H1 (cell line): ENCODE results near the gene NEU4. TPM values are rescaled to one million over a fixed set of nuclear protein-coding genes. Genes with fewer than 3 reads are reported as not detected.

Experiments used
- CTCF ChIA-PET: fragments of 300-600 bp; sonication (Branson Sonifier 250); formaldehyde crosslinking; loops from one replicate; lab custom pipeline; 2021; ENCODE audit not compliant: partially characterized antibody; lab: Charles Lee
- POLR2A ChIA-PET: fragments of 300-600 bp; sonication (Branson Sonifier 250); formaldehyde crosslinking; loops from one replicate; lab custom pipeline; 2021; ENCODE audit warnings: inconsistent platforms; ENCODE audit not compliant: partially characterized antibody; lab: Charles Lee
- DNase-seq, 2 experiments: peaks; one replicate each; pipeline versions ENCODE4 v3.0.0 to v3.0.0-alpha.2; 2010 to 2022; ENCODE audit warnings: low spot score in 2 of 2, low read depth in 1 of 2, mixed read lengths in 1 of 2
- FAIRE-seq: peaks from 2 replicates; lab custom pipeline; 2011; peaks lifted over from hg19 to GRCh38; lab: Jason Lieb, UNC
- H2AFZ ChIP-seq: 2 replicates; pipeline ENCODE4 v1.8.1; 2012; ENCODE audit warnings: low read length, inconsistent platforms
- H2AK5ac ChIP-seq: 2 replicates; pipeline ENCODE4 v1.6.1; 2013; ENCODE audit warnings: low read depth, low read length
- H2BK120ac ChIP-seq: replicated peaks from 2 replicates; pipeline ENCODE3; 2013; ENCODE audit warnings: low read depth, low read length, inconsistent platforms
- H2BK12ac ChIP-seq: 2 replicates; pipeline ENCODE4 v1.6.1; 2013; ENCODE audit warnings: low read depth, low read length
- H2BK15ac ChIP-seq: 2 replicates; pipeline ENCODE4 v1.6.1; 2013; ENCODE audit warnings: low read length
- H2BK20ac ChIP-seq: 2 replicates; pipeline ENCODE4 v1.6.1; 2013; ENCODE audit warnings: low read length
- H2BK5ac ChIP-seq: 2 replicates; pipeline ENCODE4 v1.6.1; 2013; ENCODE audit warnings: low read depth, low read length
- H3K14ac ChIP-seq: 2 replicates; pipeline ENCODE4 v1.6.1; 2013; ENCODE audit warnings: inconsistent platforms; ENCODE audit not compliant: insufficient read length
- H3K18ac ChIP-seq: 2 replicates; pipeline ENCODE4 v1.6.1; 2013; ENCODE audit warnings: low read length; ENCODE audit errors: extremely low read depth
- H3K23ac ChIP-seq: 2 replicates; pipeline ENCODE4 v1.6.1; 2013; ENCODE audit warnings: inconsistent platforms; ENCODE audit not compliant: insufficient read length
- H3K23me2 ChIP-seq: 2 replicates; pipeline ENCODE4 v1.6.1; 2013; ENCODE audit warnings: low read depth, low read length
- H3K27ac ChIP-seq: 2 replicates; pipeline ENCODE4 v1.6.1; 2011; ENCODE audit warnings: low read depth, low read length, inconsistent platforms
- H3K27me3 ChIP-seq, 4 experiments: replicated peaks in 1 of 4; 1 replicate in 1 of 4; 2 replicates in 3 of 4; pipeline versions ENCODE4 v1.6.1 to v1.8.1; 2011 to 2013; ENCODE audit warnings: low read length in 3 of 4, mild to moderate bottlenecking in 3 of 4, inconsistent platforms in 2 of 4, mixed read lengths in 2 of 4, moderate library complexity in 1 of 4; ENCODE audit not compliant: control insufficient read depth in 3 of 4, insufficient read depth in 3 of 4; ENCODE audit errors: extremely low read depth in 1 of 4
- H3K36me3 ChIP-seq, 4 experiments: 2 replicates each; pipeline versions ENCODE4 v1.6.1 to v1.8.1; 2011 to 2013; ENCODE audit warnings: mild to moderate bottlenecking in 4 of 4, low read length in 3 of 4, moderate library complexity in 2 of 4, control low read depth in 1 of 4, inconsistent platforms in 1 of 4; ENCODE audit not compliant: insufficient read depth in 4 of 4, control insufficient read depth in 2 of 4
- H3K4ac ChIP-seq: replicated peaks from 2 replicates; pipeline ENCODE3; 2013; ENCODE audit warnings: low read length, low read depth, mixed read lengths, inconsistent platforms; ENCODE audit not compliant: insufficient read length
- H3K4me1 ChIP-seq, 4 experiments: replicated peaks in 1 of 4; 1 replicate in 1 of 4; 2 replicates in 3 of 4; pipeline versions ENCODE4 v1.6.1 to v1.8.1; 2011 to 2013; ENCODE audit warnings: low read length in 3 of 4, inconsistent platforms in 2 of 4, mixed read lengths in 1 of 4; ENCODE audit not compliant: insufficient read depth in 4 of 4, control insufficient read depth in 3 of 4
- H3K4me2 ChIP-seq, 2 experiments: 2 replicates each; pipeline versions ENCODE4 v1.6.1 to v1.8.1; 2011 to 2013; ENCODE audit warnings: low read depth in 2 of 2, low read length in 2 of 2, control low read depth in 1 of 2, inconsistent platforms in 1 of 2, mild to moderate bottlenecking in 1 of 2; ENCODE audit not compliant: insufficient read depth in 1 of 2
- H3K4me3 ChIP-seq, 4 experiments: fragments of 200-600, 300-600 bp in 1 of 4; sonication (generic), shearing (Covaris generic), sonication (Bioruptor Twin) in 1 of 4; 2 replicates each; pipeline versions ENCODE4 v1.5.1 to v1.8.1; 2011 to 2016; ENCODE audit warnings: low read length in 4 of 4, low read depth in 3 of 4, control low read depth in 2 of 4, inconsistent platforms in 2 of 4, mild to moderate bottlenecking in 2 of 4, mixed read lengths in 1 of 4, moderate library complexity in 1 of 4; ENCODE audit not compliant: insufficient read depth in 2 of 4; ENCODE audit errors: extremely low read depth in 1 of 4
- H3K56ac ChIP-seq: replicated peaks from 2 replicates; pipeline ENCODE3; 2013; ENCODE audit warnings: low read depth, mild to moderate bottlenecking, mixed read lengths, low read length, inconsistent platforms; ENCODE audit not compliant: insufficient read length
- H3K79me1 ChIP-seq: 2 replicates; pipeline ENCODE4 v1.6.1; 2013; ENCODE audit warnings: low read depth, low read length, control low read depth
- H3K79me2 ChIP-seq, 2 experiments: 2 replicates each; pipeline versions ENCODE4 v1.6.1 to v1.8.1; 2012 to 2013; ENCODE audit warnings: low read length in 2 of 2, mild to moderate bottlenecking in 2 of 2, inconsistent platforms in 1 of 2; ENCODE audit not compliant: insufficient read depth in 2 of 2, control insufficient read depth in 1 of 2
- H3K9ac ChIP-seq, 4 experiments: replicated peaks in 1 of 4; 1 replicate in 1 of 4; 2 replicates in 3 of 4; pipeline versions ENCODE4 v1.6.1 to v1.8.1; 2011 to 2013; ENCODE audit warnings: low read depth in 3 of 4, low read length in 3 of 4, control low read depth in 2 of 4, mild to moderate bottlenecking in 2 of 4, moderate library complexity in 2 of 4, inconsistent platforms in 1 of 4; ENCODE audit errors: extremely low read depth in 1 of 4
- H3K9me3 ChIP-seq, 2 experiments: 2 replicates each; pipeline versions ENCODE4 v1.6.1 to v1.8.1; 2012 to 2013; ENCODE audit warnings: mild to moderate bottlenecking in 2 of 2, moderate library complexity in 2 of 2, control low read depth in 1 of 2, inconsistent platforms in 1 of 2, low read depth in 1 of 2, low read length in 1 of 2, mixed read lengths in 1 of 2; ENCODE audit not compliant: insufficient read depth in 2 of 2
- H4K20me1 ChIP-seq, 2 experiments: replicated peaks in 1 of 2; 2 replicates each; pipeline versions ENCODE3 to v1.8.1; 2011 to 2013; ENCODE audit warnings: inconsistent platforms in 2 of 2, low read length in 2 of 2, mild to moderate bottlenecking in 1 of 2; ENCODE audit not compliant: insufficient read depth in 2 of 2, control insufficient read depth in 1 of 2
- H4K5ac ChIP-seq: 2 replicates; pipeline ENCODE4 v1.6.1; 2013; ENCODE audit warnings: low read length, low read depth, mixed read lengths, inconsistent platforms; ENCODE audit not compliant: insufficient read length
- H4K8ac ChIP-seq: 2 replicates; pipeline ENCODE4 v1.8.0; 2013; ENCODE audit warnings: mild to moderate bottlenecking, moderate library complexity, low read length, inconsistent platforms; ENCODE audit not compliant: insufficient read depth; ENCODE audit errors: extremely low read depth
- H4K91ac ChIP-seq: replicated peaks from 2 replicates; pipeline ENCODE3; 2013; ENCODE audit warnings: low read length, mixed read lengths, inconsistent platforms; ENCODE audit not compliant: insufficient read length
- BCL11A ChIP-seq, 2 experiments: IDR thresholded peaks; one replicate each; pipeline ENCODE4 v1.6.1; 2011; ENCODE audit warnings: low read depth in 2 of 2, low read length in 2 of 2, mild to moderate bottlenecking in 2 of 2
- CEBPB ChIP-seq: IDR thresholded peaks from 2 replicates; pipeline ENCODE4 v1.6.1; 2012; ENCODE audit warnings: low read depth, low read length
- E2F6 ChIP-seq: IDR thresholded peaks from 2 replicates; pipeline ENCODE4 v1.6.1; 2012; ENCODE audit warnings: inconsistent platforms
- EGR1 ChIP-seq: IDR thresholded peaks from 2 replicates; pipeline ENCODE4 v1.6.1; 2011; ENCODE audit warnings: low read depth, low read length, borderline replicate concordance
- EP300 ChIP-seq, 2 experiments: IDR thresholded peaks; 1 replicate in 1 of 2; 2 replicates in 1 of 2; pipeline ENCODE4 v1.6.1; 2011 to 2012; ENCODE audit warnings: low read depth in 2 of 2, low read length in 2 of 2, mild to moderate bottlenecking in 2 of 2, borderline replicate concordance in 1 of 2, inconsistent platforms in 1 of 2, moderate library complexity in 1 of 2
- GTF2F1 ChIP-seq: IDR thresholded peaks from 2 replicates; pipeline ENCODE4 v1.6.1; 2012; ENCODE audit warnings: low read depth, low read length, improper control_type of control experiment, borderline replicate concordance
- NANOG ChIP-seq: IDR thresholded peaks from 2 replicates; pipeline ENCODE4 v1.6.1; 2011; ENCODE audit warnings: low read length, low read depth, mild to moderate bottlenecking, inconsistent platforms; ENCODE audit not compliant: insufficient read depth, poor library complexity, severe bottlenecking
- RAD21 ChIP-seq, 2 experiments: IDR thresholded peaks in 1 of 2; conservative IDR thresholded peaks in 1 of 2; 2 replicates each; pipeline ENCODE4 v1.6.1; 2011; ENCODE audit warnings: low read depth in 2 of 2, low read length in 2 of 2, improper control_type of control experiment in 1 of 2, inconsistent platforms in 1 of 2, mild to moderate bottlenecking in 1 of 2, moderate library complexity in 1 of 2
- SIN3A ChIP-seq, 2 experiments: IDR thresholded peaks in 1 of 2; conservative IDR thresholded peaks in 1 of 2; 2 replicates each; pipeline ENCODE4 v1.6.1; 2011 to 2012; ENCODE audit warnings: low read length in 2 of 2, improper control_type of control experiment in 1 of 2, low read depth in 1 of 2, mild to moderate bottlenecking in 1 of 2
- SIRT6 ChIP-seq: IDR thresholded peaks from one replicate; pipeline ENCODE4 v1.7.1; 2012; ENCODE audit warnings: low read length, inconsistent platforms
- WGBS, 2 experiments: shearing (Covaris generic) in 1 of 2; methylation state at CpG; one replicate each; pipeline versions ENCODE4 v1.1.6 to v1.1.7; 2013 to 2015; ENCODE audit warnings: low lambda C conversion rate in 2 of 2, mixed read lengths in 2 of 2, inconsistent platforms in 1 of 2, low coverage in 1 of 2, missing lambda C conversion rate in 1 of 2; ENCODE audit not compliant: insufficient replicate concordance in 2 of 2, insufficient coverage in 1 of 2, insufficient read length in 1 of 2; ENCODE audit errors: extremely low coverage in 1 of 2, missing lambda C conversion rate in 1 of 2; 5-methylcytosine and 5-hydroxymethylcytosine counted together
- polyA plus RNA-seq, 7 experiments: library from polyadenylated mRNA; depleted of rRNA in 3 of 7; stranded (reverse) in 5 of 7; unstranded in 2 of 7; fragments of >200 nt in 5 of 7; fragments of 200-250 nt in 2 of 7; gene quantifications; 1 replicate in 5 of 7; 2 replicates in 1 of 7; 4 replicates in 1 of 7; pipeline versions ENCODE4 v1.2.1 to v1.2.3, GENCODE V29; 2011 to 2013; ENCODE audit warnings: missing spikeins in 2 of 7, mixed read lengths in 2 of 7
- total RNA-seq: library from RNA; stranded (reverse); fragmentation: NEBNext Ultra II Directional; extraction: Animal tissue kit (Norgen Biotek cat#: 25700); gene quantifications from 2 replicates; pipeline ENCODE4 v1.2.1, GENCODE V29; 2021

The NEU4 gene
- total and polyA plus RNA-seq, 2 of the 8 experiments (the other 6 are each of a cell fraction or from before 2014, with no cell fraction given): 0.32 to 0.50 TPM

DNA sequence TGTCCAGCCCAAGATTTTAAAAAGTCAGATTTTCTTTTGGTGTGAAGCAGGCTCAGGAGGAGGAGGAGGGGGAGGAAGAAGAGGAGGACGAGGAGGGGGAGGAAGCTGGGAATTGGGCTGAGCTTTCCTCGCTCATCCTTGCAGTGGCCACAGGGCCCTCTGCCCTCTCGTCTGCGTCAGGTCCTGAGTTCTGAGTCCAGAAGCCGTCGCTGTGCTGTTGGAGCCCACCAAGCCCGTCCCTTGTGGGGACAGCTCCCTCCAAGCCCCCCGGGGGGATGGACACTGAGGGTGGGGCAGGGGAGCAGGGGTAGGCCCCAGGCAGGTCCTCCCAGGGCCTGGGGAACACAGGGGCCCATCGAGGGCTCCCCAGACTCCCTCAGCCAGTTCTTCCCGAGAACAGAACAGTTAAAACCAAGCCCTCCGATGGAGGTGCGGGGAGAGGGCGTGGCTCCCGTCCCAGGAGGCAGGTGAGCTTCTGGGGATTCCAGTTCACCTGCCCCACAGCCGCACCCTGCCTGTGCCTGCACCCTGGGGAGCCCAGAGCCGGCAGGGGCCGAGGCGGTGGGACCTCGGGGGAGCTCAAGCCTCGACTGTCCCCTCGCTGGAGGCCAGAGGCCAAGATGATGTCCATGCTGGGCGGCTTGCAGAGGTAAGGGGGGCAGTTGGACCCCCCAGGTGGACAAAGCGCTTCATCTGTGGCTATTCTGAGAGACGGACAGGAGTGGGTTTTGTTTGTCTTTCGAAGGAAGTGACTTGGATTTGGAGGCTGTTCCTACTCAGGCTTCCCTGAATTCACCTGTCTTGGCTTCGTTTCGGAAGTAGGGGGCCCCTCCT lies 32.4 kb upstream of the NEU4 start, which contains the start of gene GAL3ST2:
GAL3ST2 (plus strand) TSS at position 487 of the 834 bp plus-strand sequence; CDS start at position 621, 134 bp downstream.
- peak within 1 kb of the TSS; percentile 83 for H4K8ac ChIP-seq
- DNase-seq (peak in 1 of 2 experiments; percentile 43), FAIRE-seq (no peak)
- no peak within 1 kb of the TSS for H2AK5ac ChIP-seq
- no peak within 1 kb of the TSS; a peak in 1 of 4 replicates for H3K4me2 ChIP-seq
- peaks cover 0 to 20% (median 7%) of the 10 kb centered on the region in 4 experiments; a peak in 6 of 7 replicates for H3K4me1 ChIP-seq
- no peaks in the 10 kb centered on the region for H3K79me1 ChIP-seq
- no peak within 1 kb of the TSS for H3K56ac ChIP-seq
- ChIA-PET CTCF (interaction anchor here (0.6 to 1.1 kb wide), 2 partner anchors 11 to 76 kb away, joined by 4 to 5 read pairs; no protein-coding TSS in a partner anchor), POLR2A (interaction anchor here (0.7 to 1.4 kb wide), 3 partner anchors 12 to 33 kb away, joined by 3 to 4 read pairs (median 3); partner anchors contain the start of gene NEU4)
- H2BK15ac ChIP-seq: no peak within 1 kb of the TSS
- H3K4me3 ChIP-seq: no peak within 1 kb of the TSS
- H3K23me2 ChIP-seq: no peaks in the 10 kb centered on the region
- WGBS, 2 experiments: 78% methylated on average over 26 of the region's 27 CpGs; no CpG with 5 or more reads in 1 of the 2 experiments
- 0 out of 2 replicates have a peak within 1 kb of the TSS, but pooled peaks have one; percentile 9 for H2BK12ac ChIP-seq
- H2BK5ac ChIP-seq: peak within 1 kb of the TSS; percentile 56; the same call in 1 of the 2 replicates
- peaks cover 6 to 8% of the 10 kb centered on the region in 2 experiments; a peak in 3 of 4 replicates for H3K9me3 ChIP-seq
- no peak within 1 kb of the TSS for H2BK20ac ChIP-seq
- no peak within 1 kb of the TSS for H3K23ac ChIP-seq
- H4K20me1 ChIP-seq: no peaks in the 10 kb centered on the region
- no peak within 1 kb of the TSS for H3K14ac ChIP-seq
- H3K36me3 ChIP-seq: no peaks in the 10 kb centered on the region
- H3K18ac ChIP-seq: peak within 1 kb of the TSS; percentile 48
- H4K91ac ChIP-seq: peak within 1 kb of the TSS; percentile 85
- H4K5ac ChIP-seq: no peak within 1 kb of the TSS
- H3K79me2 ChIP-seq: no peaks in the 10 kb centered on the region
- H3K27me3 ChIP-seq: no peaks in the 10 kb centered on the region
- H2BK120ac ChIP-seq: peak within 1 kb of the TSS; percentile 86
- no peak within 1 kb of the TSS for H3K4ac ChIP-seq
- no peak within 1 kb of the TSS for H3K9ac ChIP-seq
- H2AFZ ChIP-seq: no peak within 1 kb of the TSS
- H3K27ac ChIP-seq: no peak within 1 kb of the TSS
- TF ChIP-seq RAD21 (IDR thresholded peaks at IDR 0.05 in 1 of 2, conservative IDR thresholded peaks at IDR 0.05 in 1 of 2; ENCODE audit: low read depth in 2 of 2, low read length in 2 of 2): no peak
- TF ChIP-seq EP300 (IDR thresholded peaks at IDR 0.05; ENCODE audit: borderline replicate concordance in 1 of 2, low read depth in 2 of 2, low read length in 2 of 2): no peak
- TF ChIP-seq BCL11A (IDR thresholded peaks at IDR 0.05; ENCODE audit: low read depth in 2 of 2, low read length in 2 of 2): no peak
- TF ChIP-seq CEBPB: no peak
- TF ChIP-seq SIN3A (conservative IDR thresholded peaks at IDR 0.05 in 1 of 2, IDR thresholded peaks at IDR 0.05 in 1 of 2; ENCODE audit: low read depth in 1 of 2, low read length in 2 of 2): no peak
- no peak for TF ChIP-seq SIRT6
- no peak for TF ChIP-seq NANOG
- no peak for TF ChIP-seq E2F6
- TF ChIP-seq EGR1: no peak
- no peak for TF ChIP-seq GTF2F1
